ENCODE data around the gene ARMC3. TPM values are rescaled to one million over a fixed set of nuclear protein-coding genes. Genes with fewer than 3 reads are reported as not detected.

ARMC3 gene
- total RNA-seq, 1 experiment from 2014 or later = not detected

DNA sequence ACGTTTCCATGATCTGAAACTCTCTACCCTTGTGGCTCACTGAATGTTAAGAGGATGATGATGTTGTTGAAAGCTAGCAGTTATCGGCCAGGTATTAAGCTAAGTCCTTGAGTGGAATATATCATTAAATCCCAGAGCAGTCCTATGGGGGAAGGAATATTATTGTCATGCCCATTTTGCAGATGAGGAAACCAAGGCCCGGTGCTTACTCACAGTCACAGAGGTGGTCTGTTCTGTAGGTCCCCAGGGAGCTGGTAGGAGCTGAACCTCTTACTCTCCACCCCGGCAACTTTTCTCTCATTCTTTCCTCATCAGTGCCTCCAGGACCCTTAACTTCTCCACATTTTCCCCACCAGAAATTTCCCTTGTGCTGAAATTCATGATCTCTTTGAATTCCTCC lies 62.6 kb downstream of the ARMC3 start:
- no peaks in the 10 kb centered on the region for H3K4me1 ChIP-seq (replicated peaks)

DNA sequence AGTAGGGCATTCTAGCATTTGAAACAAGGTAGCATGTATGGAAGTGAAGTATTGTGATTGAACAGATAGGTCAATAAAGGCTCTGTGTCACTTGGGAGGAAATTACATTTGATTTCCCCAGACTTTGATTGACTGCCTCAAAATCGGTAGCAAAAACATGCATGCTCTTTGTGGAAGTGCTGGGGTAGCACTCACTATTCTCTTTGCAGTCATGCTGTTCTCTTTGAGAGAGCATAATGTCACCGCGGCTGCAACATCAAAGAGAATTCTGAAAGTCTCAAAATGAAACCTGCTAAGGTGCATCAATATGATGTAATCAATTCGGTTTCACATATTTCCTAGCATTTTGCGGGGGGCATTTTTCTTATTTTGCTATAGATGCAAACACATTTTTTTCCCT lies 64.2 kb downstream of the ARMC3 start:
- H3K4me1 ChIP-seq (replicated peaks) = no peaks in the 10 kb centered on the region
- no peak for DNase-seq (ENCODE audit: low read depth in 1 of 2, low spot score in 2 of 2)
- H3K36me3 ChIP-seq = no peaks in the 10 kb centered on the region
- no peak overlapping the region for H3K27ac ChIP-seq
- peaks cover 21% of the 10 kb centered on the region for H3K27me3 ChIP-seq (replicated peaks)
- no peaks in the 10 kb centered on the region for H3K9me3 ChIP-seq (replicated peaks)
- no peak overlapping the region for H3K4me3 ChIP-seq

More for the DNA sequence above, 62.6 kb downstream of the ARMC3 start:
- Histone ChIP-seq H3K36me3 (no peaks in the 10 kb centered on the region), H3K27ac (no peak overlapping the region), H3K9me3 (replicated peaks) (no peaks in the 10 kb centered on the region), H3K27me3 (replicated peaks) (peaks cover 16% of the 10 kb centered on the region), H3K4me3 (no peak overlapping the region)
- no peak for DNase-seq (ENCODE audit: low read depth in 1 of 2, low spot score in 2 of 2)

DNA sequence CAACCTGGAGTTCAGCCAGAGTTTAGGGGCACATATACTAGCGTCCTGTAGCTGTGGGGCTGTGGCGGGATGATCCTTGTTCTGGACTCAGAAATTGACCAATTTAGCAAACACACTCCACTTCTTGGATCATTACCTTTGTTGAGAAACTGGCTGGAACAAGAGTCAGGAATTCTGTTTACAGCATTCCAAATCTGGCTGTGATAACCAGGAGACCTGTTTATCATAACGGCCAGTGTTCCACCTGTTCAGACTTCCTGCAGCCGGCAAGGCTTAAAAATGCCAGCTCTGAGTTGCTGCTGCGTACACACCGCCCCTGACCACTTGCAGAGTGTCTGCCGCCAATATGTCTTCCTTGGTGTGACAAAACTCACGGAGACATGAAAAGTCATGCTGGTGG lies 64.8 kb downstream of the ARMC3 start:
- no peaks in the 10 kb centered on the region for H3K9me3 ChIP-seq (replicated peaks)
- no peaks in the 10 kb centered on the region for H3K36me3 ChIP-seq
- no peak overlapping the region for H3K27ac ChIP-seq
- peaks cover 22% of the 10 kb centered on the region for H3K27me3 ChIP-seq (replicated peaks)
- DNase-seq (ENCODE audit: low read depth in 1 of 2, low spot score in 2 of 2) = no peak
- no peaks in the 10 kb centered on the region for H3K4me1 ChIP-seq (replicated peaks)
- no peak overlapping the region for H3K4me3 ChIP-seq

GRCh38 chr10:22993314-22993713 lies 65.5 kb downstream of the ARMC3 start:
- no peaks in the 10 kb centered on the region for H3K4me1 ChIP-seq (replicated peaks)
- peaks cover 29% of the 10 kb centered on the region for H3K27me3 ChIP-seq (replicated peaks)
- no peak overlapping the region for H3K27ac ChIP-seq
- H3K36me3 ChIP-seq = no peaks in the 10 kb centered on the region
- no peak for DNase-seq (ENCODE audit: low read depth in 1 of 2, low spot score in 2 of 2)
- H3K9me3 ChIP-seq (replicated peaks) = no peaks in the 10 kb centered on the region
- H3K4me3 ChIP-seq = no peak overlapping the region

DNA sequence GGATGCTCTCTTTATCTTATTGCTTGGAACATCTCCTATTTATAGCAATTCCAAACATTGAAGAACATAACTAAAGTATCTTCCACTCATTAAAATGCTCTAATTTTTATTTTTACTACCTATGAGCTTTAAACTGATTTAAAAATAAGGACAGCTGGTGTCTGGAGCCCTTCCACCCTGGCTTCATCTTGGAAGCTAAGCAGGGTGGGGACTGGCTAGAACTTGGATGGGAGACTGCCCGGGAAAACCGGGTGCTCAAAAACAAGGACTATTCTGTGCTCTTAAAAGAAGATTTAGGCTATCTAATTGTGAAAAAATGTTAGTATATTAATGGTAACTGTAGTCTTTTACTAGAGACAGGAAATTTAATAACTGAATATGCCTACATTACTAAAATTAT lies 69.2 kb downstream of the ARMC3 start:
- peaks cover 26% of the 10 kb centered on the region for H3K27me3 ChIP-seq (replicated peaks)
- H3K4me3 ChIP-seq = no peak overlapping the region
- DNase-seq (ENCODE audit: low read depth in 1 of 2, low spot score in 2 of 2) = no peak
- H3K9me3 ChIP-seq (replicated peaks) = no peaks in the 10 kb centered on the region
- H3K27ac ChIP-seq = no peak overlapping the region
- no peaks in the 10 kb centered on the region for H3K4me1 ChIP-seq (replicated peaks)
- no peaks in the 10 kb centered on the region for H3K36me3 ChIP-seq

GRCh38 chr10:22998091-22998490 lies 70.2 kb downstream of the ARMC3 start:
- peaks cover 28% of the 10 kb centered on the region for H3K27me3 ChIP-seq (replicated peaks)
- H3K9me3 ChIP-seq (replicated peaks) = no peaks in the 10 kb centered on the region
- DNase-seq (ENCODE audit: low read depth in 1 of 2, low spot score in 2 of 2) = no peak
- H3K36me3 ChIP-seq = no peaks in the 10 kb centered on the region
- H3K27ac ChIP-seq = no peak overlapping the region
- no peaks in the 10 kb centered on the region for H3K4me1 ChIP-seq (replicated peaks)
- H3K4me3 ChIP-seq = no peak overlapping the region

- H3K4me3 ChIP-seq = no peak overlapping the region
- H3K27ac ChIP-seq = no peak overlapping the region
- H3K27me3 ChIP-seq (replicated peaks) = peaks cover 28% of the 10 kb centered on the region
- DNase-seq (ENCODE audit: low read depth in 1 of 2, low spot score in 2 of 2) = no peak
- no peaks in the 10 kb centered on the region for H3K4me1 ChIP-seq (replicated peaks)
- H3K9me3 ChIP-seq (replicated peaks) = no peaks in the 10 kb centered on the region
- H3K36me3 ChIP-seq = no peaks in the 10 kb centered on the region
These were observed 72.1 kb downstream of the ARMC3 start for GRCh38 chr10:22999942-23000341.

GRCh38 chr10:23001901-23002516 lies 74.2 kb downstream of the ARMC3 start:
- Histone ChIP-seq H3K4me1 (replicated peaks) (no peaks in the 10 kb centered on the region), H3K4me3 (no peak overlapping the region), H3K36me3 (no peaks in the 10 kb centered on the region), H3K9me3 (replicated peaks) (no peaks in the 10 kb centered on the region), H3K27ac (no peak overlapping the region), H3K27me3 (replicated peaks) (peaks cover 18% of the 10 kb centered on the region; the same call in 1 of the 2 replicates)
- DNase-seq (ENCODE audit: low read depth in 1 of 2, low spot score in 2 of 2) = no peak

DNA sequence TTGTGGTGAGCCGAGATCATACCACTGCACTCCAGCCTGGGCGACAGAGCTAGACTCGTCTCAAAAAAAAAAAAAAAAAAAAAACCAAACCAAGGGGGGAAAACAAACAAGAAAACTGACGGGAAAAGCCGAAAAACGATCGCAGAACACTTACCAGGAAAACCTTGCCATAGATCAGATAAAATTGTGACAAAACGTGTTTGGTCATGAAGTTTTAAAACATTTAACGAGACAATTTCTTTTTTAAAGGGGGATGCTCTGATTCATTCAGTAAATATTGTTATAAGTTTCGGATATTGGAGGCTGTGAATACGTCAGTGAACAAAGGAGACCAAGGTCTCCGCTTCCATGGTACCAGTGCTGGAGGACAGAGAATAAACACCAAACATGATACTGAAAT lies 77.3 kb downstream of the ARMC3 start:
- no peak for DNase-seq (ENCODE audit: low read depth in 1 of 2, low spot score in 2 of 2)
- Histone ChIP-seq H3K9me3 (replicated peaks) (no peaks in the 10 kb centered on the region), H3K27me3 (replicated peaks) (0 out of 2 replicates have a peak, but pooled peaks cover 7% of the 10 kb centered on the region), H3K4me1 (replicated peaks) (no peaks in the 10 kb centered on the region), H3K27ac (no peak overlapping the region), H3K4me3 (no peak overlapping the region), H3K36me3 (no peaks in the 10 kb centered on the region)

DNA sequence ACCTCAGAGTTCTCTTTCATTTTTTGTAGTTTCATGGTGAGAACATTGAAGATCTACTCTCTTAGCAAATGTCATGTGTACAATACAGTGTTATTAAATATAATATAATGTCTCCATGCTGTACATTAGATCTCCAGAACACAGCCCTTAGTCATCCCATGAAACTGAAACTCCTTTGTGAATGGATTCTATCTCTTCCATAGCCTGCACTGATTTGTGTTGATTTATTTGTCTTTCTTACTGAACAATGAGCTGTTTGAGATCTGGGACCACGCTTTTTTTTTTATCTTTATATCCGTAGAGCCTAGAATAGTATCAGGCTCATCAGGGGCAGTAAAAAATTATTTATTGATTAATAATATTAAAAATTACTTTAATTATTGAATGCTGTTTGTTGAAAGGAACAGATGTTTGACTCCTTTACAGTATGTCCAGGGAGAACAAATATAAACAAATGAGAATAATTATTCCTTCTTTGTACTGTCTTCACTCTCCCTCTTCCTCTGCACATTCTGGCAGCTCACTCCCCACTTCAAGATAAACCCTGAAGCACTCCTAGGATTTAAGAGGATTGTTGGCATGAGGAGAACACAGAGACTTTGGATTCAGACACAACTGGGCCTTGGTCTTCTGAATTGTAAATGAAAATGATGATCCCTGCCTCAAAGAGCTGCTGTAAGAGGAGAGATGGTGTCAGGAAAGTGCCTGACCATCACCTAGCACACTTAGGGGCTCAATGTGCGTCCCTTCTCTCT lies 85.9 kb downstream of the ARMC3 start:
- Histone ChIP-seq H3K9me3 (replicated peaks) (no peaks in the 10 kb centered on the region), H3K4me3 (no peak overlapping the region), H3K27me3 (replicated peaks) (no peaks in the 10 kb centered on the region), H3K4me1 (replicated peaks) (no peaks in the 10 kb centered on the region), H3K27ac (no peak overlapping the region), H3K36me3 (no peaks in the 10 kb centered on the region)
- no peak for DNase-seq (ENCODE audit: low read depth in 1 of 2, low spot score in 2 of 2)

GRCh38 chr10:23015021-23015707 lies 87.3 kb downstream of the ARMC3 start:
- no peak for DNase-seq (ENCODE audit: low read depth in 1 of 2, low spot score in 2 of 2)
- Histone ChIP-seq H3K36me3 (no peaks in the 10 kb centered on the region), H3K4me3 (no peak overlapping the region), H3K27ac (no peak overlapping the region), H3K27me3 (replicated peaks) (no peaks in the 10 kb centered on the region), H3K9me3 (replicated peaks) (no peaks in the 10 kb centered on the region), H3K4me1 (replicated peaks) (no peaks in the 10 kb centered on the region)

DNA sequence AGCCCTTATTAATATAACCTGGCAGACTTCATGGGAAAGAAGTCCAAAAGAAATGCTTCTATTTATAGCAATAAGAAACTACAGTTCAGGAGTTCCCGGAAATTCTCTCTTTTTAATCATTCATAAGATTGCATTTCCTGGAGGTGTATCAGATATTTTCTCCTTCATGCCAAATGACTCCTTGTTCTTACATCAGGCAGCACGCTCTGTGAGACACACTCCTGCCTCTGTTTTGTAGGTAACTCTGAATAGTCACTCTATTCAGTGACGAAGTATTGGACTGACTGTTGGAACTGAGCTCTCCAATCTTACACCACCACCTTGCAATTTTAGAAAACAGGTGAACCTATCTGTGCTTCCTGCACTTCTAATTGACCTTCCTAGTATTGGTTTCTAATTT lies 88.8 kb downstream of the ARMC3 start:
- no peak for DNase-seq (ENCODE audit: low read depth in 1 of 2, low spot score in 2 of 2)
- Histone ChIP-seq H3K36me3 (no peaks in the 10 kb centered on the region), H3K27me3 (replicated peaks) (no peaks in the 10 kb centered on the region), H3K9me3 (replicated peaks) (no peaks in the 10 kb centered on the region), H3K27ac (no peak overlapping the region), H3K4me3 (no peak overlapping the region), H3K4me1 (replicated peaks) (no peaks in the 10 kb centered on the region)

DNA sequence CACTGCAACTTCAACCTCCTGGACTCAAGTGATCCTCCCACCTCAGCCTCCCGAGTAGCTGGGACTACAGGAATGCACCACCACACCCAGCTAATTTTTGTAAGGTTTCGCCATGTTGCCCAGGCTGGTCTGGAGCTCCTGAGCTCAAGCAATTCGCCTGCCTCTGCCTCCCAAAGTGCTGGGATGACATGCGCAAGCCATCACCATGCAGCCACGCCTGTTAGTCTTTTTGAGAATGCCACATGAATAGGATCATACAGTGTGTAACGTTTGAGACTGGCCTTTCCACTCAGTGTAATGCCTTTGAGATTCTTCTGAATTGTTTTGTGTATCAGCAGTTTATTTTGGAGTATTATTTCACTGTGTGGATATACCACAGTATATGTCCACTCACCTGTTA lies 91.8 kb downstream of the ARMC3 start:
- H3K4me1 ChIP-seq (replicated peaks) = no peaks in the 10 kb centered on the region
- no peaks in the 10 kb centered on the region for H3K36me3 ChIP-seq
- H3K9me3 ChIP-seq (replicated peaks) = no peaks in the 10 kb centered on the region
- no peak for DNase-seq (ENCODE audit: low read depth in 1 of 2, low spot score in 2 of 2)
- no peak overlapping the region for H3K4me3 ChIP-seq
- no peak overlapping the region for H3K27ac ChIP-seq
- no peaks in the 10 kb centered on the region for H3K27me3 ChIP-seq (replicated peaks)

DNA sequence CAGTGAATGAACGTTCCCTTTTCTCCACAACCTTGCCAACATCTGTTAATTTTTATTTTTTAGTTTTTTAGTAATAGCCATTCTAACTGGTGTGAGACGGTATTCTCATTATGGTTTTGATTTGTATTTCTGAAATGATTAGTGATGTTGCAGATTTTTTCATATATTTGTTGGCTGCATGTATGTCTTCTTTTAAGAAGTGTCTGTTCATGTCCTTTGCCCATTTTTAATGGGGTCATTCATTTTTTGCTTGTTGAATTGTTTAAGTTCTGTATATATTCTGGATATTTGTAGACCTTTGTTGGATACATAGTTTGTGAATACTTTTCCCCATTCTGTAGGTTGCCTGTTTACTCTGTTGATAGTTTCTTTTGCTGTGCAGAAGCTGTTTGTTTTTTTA lies 93.6 kb downstream of the ARMC3 start:
- no peak for DNase-seq (ENCODE audit: low read depth in 1 of 2, low spot score in 2 of 2)
- no peak overlapping the region for H3K27ac ChIP-seq
- H3K27me3 ChIP-seq (replicated peaks) = no peaks in the 10 kb centered on the region
- no peaks in the 10 kb centered on the region for H3K9me3 ChIP-seq (replicated peaks)
- H3K4me1 ChIP-seq (replicated peaks) = no peaks in the 10 kb centered on the region
- H3K4me3 ChIP-seq = no peak overlapping the region
- no peaks in the 10 kb centered on the region for H3K36me3 ChIP-seq
